GM19463 (cell line): Measurements from ENCODE around the gene EYA4.

Experiments
- ATAC-seq: cut with Tn5 transposase; IDR thresholded peaks from one replicate; pipeline ENCODE4 v1.9.1; 2021; ENCODE audit warnings: mild to moderate bottlenecking, moderate library complexity; ENCODE audit not compliant: unreplicated experiment

EYA4 gene

DNA sequence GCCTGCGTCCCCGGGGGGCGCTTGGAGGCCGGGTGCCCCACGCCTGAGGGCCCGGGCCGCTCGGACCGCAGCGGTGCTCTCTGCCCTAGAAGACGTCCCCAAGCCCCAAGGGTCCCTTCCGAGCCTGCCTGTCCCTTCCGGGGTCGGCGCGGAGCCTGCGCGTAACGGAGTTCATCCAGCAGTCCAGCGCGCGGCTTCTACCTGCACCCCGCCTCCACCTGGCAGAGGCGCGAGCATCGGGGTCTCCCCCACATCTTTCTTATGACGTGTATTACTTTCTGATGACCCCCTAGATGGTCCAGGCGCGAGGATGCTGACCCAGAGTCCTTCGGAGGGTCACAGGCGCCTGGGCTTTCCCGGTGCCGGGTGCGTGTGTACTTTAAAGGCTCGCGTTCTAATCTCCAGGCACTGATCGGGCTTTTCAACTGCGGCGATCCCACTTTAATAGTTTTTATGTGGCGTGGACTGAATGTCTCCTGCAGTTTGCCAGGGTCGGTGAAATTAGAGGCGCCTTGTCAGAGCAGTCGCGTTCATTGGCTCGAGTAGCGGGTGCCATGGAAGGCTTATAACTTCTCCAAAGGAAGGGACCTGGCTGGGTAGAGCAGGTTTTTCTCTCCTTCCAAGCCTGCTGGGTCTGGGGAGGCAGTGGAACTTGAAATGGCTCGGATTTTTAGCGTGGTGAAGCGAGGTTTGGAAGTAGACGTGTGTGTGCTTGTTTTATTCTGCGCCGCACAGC lies 912 bp downstream of the EYA4 start:
- no peak for ATAC-seq

DNA sequence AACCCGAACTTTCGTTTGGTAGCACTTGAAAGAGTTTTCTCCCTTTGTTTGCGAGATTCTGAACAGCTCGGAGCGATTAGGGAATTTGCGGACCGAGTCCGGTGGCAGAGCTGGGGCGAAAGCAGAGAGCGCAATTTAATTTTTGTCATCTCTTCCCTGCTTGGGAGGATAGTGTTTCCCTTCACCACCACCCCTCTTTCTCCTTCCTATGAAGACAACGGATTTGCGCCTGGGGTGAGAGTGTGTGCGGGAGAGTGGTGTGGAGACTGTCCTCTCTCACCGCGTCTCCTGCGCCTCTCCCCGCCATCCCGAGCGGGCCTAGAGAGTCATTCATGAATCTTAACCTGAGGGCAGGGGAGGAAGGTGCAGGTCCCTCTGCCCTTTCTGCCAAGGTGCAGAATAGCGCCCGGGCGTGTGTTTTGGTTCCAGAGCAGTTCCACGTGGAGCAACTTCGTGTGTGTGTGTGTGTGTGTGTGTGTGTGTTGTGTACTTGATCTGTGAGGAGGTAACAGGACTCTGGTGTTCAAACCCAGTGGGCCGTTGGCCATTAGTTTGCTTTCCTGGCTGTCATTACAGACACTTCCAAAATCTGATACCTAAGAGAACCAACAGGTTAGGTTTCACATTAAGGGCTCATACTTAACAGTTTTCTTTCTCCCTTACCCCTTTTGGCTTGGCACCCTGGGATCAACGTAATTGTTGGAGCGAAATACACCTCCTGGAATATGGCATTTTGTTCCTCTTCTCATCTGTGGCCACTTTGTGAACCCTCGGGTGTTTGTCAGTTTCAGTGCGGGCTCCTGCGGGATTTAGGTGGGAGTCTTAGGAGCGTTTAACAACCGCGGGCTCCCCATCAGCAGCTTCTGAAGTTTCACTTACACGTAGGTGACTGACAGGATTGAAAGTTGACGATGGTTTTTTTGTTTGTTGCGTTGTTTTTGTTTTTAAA lies 1.8 kb downstream of the EYA4 start:
- no peak for ATAC-seq

DNA sequence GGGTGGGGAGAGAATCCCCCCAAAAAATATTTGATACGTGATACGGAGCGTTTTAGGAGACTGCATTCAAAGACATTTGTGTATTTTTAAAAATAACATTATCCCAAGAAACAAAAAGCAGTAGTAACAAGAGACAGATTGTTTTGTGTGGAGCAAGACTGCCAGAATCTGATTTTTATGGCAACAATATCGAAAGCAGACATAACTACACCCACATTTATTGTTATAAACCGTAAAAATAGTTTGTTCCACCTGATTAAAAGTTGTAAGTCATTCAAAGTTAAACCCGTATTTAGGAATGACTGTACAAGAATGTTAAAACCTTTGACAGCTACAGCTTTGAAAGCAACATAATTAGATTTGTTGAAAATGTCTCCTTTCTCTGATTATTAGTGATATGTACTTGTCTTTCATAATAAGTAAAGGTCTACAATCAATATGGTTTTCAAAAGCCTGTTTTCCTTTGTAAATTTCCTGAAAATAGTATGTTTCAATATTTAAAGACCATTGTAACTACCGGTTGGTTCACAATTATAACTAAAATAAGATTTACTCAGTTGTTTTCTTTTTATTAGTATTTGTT lies 2.7 kb downstream of the EYA4 start:
- no peak for ATAC-seq

DNA sequence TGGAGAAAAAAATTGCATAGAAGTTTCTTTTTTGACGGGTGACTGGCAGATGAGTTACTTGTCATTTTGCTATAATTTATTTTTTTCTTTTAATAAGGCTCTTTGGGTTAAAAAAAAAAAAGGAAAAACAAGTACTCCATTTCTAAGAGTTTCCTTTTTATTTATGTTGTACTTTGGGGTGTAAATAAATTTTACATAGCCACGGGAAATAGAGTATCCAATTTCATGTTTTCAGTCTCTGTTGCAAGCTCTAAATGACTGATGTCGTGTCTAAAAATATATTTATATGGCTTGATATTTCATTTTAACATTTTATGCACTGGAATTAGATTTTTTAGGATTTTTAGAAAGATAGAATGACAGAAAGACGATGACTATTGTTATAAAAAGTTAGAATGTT lies 3.4 kb downstream of the EYA4 start:
- no peak for ATAC-seq

DNA sequence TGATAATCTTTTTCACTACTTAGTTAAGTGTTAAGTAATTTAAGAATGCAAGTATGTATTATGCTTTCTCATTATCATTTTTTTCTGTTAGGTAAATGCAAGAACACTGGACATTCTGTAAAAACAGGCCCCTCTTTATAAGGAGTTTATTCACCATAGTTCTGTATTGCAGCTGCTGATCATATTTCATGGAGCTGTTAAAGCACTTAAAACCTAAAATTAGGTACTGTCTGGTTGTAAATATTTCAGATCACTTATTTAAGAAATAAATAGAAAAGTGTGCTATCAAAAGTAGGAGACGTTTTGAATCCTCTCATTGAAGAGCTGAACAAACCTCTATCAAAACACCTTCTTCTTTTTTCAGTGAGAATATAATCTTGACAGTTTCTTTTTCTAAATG lies 3.9 kb downstream of the EYA4 start:
- no peak for ATAC-seq

DNA sequence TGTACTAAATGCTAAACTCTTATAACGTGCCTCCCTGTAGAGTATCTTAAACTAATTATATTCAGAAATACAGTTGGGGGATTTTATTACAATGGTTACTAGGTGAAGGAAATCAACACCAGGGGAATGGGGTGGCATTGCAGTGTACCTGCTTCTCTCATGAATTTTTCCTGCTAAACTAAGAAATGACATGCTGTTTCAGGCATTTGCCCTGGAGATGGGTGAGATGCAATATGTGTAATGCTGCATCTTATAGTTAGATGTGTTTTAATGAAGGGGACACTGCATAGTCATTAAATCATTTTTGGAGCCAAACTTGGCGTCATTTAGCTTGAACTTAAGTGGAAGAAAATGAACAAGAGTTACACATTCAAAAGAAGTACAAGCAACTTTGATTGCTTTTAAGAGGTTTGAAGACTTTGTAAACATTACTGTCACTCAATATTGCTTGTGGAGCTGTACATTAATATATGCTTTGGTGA lies 4.3 kb downstream of the EYA4 start:
- no peak for ATAC-seq

DNA sequence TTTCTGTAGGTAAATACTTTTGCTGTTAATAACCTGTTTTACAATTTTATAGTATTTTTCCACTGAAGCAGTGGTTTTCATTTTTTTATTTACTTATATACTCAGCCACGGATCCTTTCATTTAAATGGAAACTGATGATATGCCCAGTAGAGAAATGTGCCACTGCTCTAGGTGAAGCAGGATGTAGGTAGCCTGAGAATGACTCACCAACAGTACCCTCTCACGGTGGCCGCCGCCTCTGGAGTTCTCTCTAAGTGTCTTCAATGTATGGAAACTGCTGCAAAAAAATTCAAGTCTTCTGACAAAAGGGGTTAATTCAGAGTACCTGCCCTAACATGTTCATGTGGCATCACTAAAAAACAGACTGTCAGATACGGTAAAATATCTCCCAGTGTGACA lies 6.4 kb downstream of the EYA4 start:
- ATAC-seq, result no peak

DNA sequence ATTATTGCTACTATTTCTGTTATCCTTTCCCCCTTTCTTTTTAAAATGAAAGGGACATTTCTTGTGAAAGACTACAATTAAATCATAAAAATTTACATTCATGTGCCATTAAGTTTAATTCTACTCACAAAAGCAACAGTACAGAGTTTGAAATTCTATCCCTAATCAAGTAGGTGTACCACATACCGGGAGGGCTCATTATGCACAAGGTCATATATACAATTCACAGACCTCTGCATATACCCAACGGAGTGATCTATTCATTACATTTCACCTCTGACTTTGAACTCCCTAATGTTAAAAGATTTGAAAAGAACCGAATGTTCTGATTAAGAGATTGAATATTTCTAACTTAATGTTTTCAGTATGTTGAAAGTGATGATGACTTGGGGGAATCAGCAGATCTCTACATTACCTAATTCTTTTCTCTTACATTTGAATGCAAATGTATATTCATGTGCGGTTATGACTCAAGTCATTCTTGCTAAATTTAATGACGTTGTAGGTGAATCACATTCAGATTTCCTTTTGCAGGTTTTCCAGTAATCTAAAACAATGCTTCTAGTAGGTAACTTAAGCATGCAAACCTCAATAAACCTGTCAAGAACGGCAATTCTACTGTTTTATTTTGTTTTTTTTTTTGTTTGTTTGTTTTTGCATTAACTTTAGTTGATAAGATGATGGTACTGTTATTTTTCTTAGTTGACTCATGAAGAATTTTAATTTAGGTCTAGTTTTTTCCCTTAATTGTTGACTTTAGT lies 7.3 kb downstream of the EYA4 start:
- ATAC-seq, result no peak

DNA sequence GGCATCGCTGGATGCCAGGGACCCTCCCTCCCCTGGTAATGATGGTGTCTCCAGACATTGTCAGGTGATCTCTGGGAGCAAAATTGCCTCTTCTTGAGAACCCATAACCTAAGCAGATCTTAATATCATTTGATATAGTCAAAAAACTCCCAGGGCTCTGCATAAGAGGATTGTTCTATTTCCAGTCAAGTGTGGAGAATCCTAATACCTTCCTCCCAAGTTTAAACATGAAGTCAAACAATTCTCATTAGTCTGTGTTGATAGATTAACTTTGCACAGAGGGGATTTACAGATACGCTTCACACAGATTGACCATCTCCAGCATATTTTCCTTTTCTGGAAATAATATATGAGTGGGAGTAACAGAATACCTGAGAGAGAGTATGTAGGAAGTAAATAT lies 10.5 kb downstream of the EYA4 start:
- ATAC-seq, result no peak

DNA sequence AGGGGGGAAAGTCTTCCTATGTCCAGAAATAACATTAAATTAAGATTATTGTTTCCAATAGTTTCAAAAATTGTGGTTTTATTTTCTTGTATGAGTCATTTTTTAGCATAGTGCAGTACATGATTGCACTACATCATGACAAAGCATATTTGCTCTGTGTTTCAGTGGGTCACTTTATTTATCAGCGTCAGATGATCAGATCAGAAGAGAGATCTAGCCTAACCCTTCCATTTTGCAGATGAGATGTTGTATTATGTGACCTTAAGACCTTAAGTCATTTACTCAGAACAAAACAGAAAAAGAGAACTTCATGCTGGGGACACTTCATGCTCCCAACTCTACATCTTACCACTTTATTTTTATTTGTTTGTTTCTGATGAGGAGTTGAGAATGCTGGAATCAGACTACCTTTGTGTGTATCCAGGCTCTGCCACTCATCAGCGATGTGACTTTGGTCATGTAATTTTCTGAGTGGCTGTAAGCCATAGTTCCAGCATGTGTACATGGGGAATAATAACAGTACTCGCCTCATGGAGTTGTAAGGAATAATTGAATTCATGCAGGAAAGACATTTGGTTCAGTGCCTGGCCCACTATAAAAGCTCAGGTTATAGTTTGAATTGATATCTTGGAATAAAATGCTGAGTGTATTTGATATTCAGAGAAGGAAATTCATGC lies 13.5 kb downstream of the EYA4 start:
- ATAC-seq, result no peak

DNA sequence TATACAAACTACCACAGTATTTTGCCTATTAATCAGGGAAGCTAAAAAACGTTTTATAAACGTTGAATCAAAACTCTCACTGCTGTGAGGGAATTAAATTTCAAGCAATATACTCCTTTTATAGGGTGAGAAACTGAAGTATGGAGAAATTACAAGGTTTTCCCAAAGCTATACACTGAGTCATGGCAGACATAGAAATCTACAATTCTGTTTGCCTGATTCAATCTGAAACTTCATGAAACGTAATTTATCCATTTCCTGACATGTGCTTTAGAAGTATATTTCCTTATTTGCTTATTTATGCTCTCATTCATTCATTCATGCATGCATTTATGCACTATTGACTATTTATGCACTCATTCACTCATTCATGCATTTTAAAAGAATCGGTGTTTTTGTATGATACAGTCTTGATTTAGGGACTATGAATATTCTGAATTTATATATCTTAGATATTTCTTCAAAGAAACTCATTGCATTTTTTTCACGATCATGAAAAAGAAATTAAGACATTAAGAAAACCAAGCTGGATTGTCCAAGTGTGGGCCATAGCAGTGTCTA lies 16.5 kb downstream of the EYA4 start:
- no peak for ATAC-seq

DNA sequence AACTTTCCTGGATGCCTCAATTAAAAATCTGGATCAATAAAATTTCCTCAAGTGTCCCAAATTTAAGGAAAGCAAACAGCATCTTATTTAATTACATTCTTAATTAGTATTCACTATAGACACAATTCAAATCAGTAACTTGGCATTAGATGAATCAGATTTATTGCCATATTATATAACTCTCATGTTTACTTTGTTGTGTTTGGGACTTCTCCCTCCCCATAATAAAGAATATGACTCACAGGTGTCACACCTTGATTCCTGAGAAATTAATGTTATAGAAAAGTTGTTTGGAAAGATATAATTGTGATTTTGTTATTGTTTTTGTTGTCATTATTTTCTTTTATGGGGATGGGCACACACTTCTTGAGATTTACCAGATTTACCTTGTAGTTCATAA lies 18.4 kb downstream of the EYA4 start:
- no peak for ATAC-seq

DNA sequence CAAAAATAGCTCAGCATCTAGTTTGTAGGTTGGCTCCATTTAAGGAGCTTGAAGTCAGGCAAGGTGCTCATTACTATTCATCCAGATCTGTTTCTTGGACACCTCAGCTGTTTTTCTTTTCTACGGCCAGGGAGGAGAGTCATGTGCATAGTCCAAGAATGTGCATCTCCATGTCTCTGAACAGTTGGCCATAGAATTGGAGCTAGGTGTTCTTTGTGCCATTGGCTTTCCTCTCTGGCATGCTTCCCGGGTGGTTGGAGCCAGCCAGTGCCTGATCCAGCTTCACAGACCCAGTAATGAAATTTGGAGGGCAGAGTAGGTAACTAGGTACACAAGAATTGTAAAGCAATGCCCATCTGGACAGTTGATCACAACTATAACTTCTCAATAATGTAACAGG lies 21.6 kb downstream of the EYA4 start:
- ATAC-seq, result no peak

DNA sequence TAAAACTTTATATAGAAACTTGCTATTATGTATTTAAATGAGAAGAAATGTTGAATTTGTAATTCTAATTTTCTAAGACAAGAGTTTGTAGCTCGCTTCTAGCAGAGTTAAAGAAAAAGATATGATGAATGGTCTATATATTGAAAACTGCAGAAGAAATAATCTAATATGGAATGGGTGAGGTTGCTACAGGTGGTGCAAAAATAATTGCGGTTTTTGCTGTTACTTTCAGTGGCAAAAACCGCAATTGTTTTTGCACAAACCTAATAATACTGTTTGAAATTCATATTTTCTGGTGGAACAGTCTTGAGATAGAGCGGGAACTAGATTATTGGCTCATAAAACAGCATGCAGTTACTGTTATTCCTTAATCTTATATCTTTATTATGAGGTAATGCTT lies 23.9 kb downstream of the EYA4 start:
- no peak for ATAC-seq

DNA sequence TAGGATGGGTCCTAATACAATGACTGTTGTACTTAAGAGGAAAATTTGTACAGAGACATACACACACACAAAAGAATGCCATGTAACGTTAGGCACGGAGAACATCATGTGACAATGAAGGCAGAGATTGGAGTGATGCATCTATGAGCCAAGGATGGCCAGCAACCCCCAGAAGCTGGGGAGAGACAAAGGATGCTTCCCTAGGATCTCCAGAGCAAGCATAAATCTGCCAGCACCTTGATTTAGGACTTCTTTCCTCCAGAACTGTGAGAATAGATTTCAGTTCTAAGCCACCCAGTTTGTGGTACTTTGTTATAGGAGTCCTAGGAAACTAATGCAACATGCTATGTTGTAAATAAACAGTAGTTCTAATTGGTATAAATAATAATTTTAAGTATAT lies 25.0 kb downstream of the EYA4 start:
- ATAC-seq, result no peak

DNA sequence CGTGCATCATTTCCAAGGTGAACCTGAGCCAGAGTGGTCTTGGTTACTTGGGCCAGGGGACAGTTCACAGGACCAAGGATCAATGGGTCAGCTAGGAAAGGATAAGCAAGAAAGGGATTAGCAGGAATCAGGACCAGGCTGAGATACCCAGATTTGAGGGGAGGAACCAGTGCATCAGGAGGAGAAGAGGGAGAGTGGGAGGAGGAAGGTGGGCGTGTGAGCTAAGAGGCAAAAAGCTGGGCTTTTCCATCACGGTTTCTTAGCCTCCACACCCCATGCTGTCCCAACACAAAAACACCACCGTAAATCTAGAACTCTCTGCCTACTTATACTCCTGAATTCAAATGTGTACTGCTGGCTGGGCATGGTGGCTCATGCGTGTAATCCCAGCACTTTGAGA lies 27.5 kb downstream of the EYA4 start:
- ATAC-seq, result no peak

DNA sequence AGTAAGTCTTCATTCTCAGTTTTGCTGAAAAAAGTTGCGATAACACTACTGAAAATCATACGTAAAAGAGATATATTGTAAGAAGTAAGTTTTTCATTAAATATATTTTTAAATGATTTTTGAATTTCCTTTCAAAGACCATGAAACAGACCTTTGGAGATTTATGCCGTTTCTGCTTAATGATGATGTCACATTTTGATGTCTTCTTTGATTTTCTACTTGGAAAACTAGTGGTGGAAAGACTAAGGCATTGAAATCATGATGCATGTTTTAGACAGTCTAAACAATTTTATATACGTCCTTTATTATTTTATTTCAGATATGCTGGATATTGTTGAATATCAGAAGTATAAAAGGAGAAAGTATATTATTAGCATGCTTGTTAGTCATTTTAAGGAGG lies 33.7 kb downstream of the EYA4 start:
- ATAC-seq, result no peak

DNA sequence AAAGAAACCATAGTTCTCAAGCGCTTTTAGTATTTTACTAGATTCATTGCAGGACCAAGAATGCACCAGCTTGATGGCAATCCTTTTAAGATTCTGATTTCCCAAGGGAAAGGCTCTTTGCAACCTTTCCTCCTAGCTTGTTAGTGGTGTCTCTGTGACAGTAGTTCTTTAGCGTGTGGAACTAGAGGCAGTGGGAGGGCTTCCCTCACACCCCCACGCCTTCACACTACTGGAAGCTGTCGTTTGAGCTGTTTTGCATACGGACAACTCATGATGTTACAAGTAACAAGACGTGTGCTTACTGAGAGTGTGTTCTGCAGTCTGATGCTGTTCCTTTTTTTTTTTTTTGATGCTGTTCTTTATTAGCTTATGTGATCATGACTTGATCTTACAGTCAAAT lies 34.1 kb downstream of the EYA4 start:
- no peak for ATAC-seq

DNA sequence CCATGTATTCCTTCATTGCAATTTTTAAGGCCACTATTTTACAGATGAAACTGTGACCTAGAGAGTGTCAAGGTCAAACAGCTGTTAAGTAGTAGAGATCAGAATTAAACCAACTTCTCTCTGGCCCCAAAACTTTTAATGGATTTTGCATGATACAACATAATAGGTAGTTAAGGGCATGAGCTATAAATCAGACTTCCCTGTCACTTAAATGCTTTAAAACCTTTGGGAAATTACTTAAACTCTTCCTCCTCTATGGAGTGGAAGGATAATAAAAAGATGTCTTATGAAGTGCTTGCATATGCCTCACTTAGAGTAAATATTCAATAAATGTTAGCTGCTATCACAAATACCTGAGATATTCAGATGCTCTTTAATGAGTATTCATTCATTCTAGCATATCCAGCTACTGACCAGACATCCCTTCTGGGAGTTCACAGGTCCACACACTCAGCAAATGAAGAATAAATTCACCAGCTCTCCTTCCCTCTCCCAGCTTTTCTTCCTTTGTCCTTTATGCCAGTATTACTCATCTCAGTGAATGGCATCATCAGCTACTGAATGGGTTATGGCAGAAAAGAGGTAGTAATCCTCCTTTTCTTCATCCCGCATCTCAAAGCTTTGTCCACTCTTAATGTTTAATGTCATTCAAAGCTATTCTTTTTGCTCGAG lies 36.2 kb downstream of the EYA4 start:
- no peak for ATAC-seq
